ENCODE data around the gene CEP135. TPM values are rescaled to one million over a fixed set of nuclear protein-coding genes. Genes with fewer than 3 reads are reported as not detected.

CEP135 gene
- total RNA-seq, 1 experiment from 2014 or later = 17.9 TPM

- no peak for DNase-seq (ENCODE audit: low spot score)
These were observed 131.6 kb downstream of the CEP135 start for GRCh38 chr4:56080384-56080783.

- no peak for DNase-seq (ENCODE audit: low spot score)
These were observed 134.1 kb downstream of the CEP135 start for GRCh38 chr4:56082829-56083228.

Other genes with a start within 250 kb of the CEP135 start
- not detected in 2 replicates for gene EXOC1L, start 129.2 kb upstream of the CEP135 start, total RNA-seq (2014; rRNA removed; shearing (Covaris generic))
- 40.5 and 55.6 TPM in 2 replicates for gene EXOC1, start 95.3 kb upstream of the CEP135 start, total RNA-seq (2014; rRNA removed; shearing (Covaris generic))